SK-MEL-5 (cell line): Measurements from ENCODE around the gene SCFD2. TPM values are rescaled to one million over a fixed set of nuclear protein-coding genes. Genes with fewer than 3 reads are reported as not detected.
"Not testable (repeated sequence)": the region's sequence is repeated elsewhere in the genome, so short reads cannot be mapped to it uniquely, and the experiment has no call there.

Source experiments
- DNase-seq: peaks from one replicate; pipeline ENCODE4 v3.0.0-alpha.2; 2016; ENCODE audit warnings: low read depth, low spot score
- in situ Hi-C: cut with HindIII; loops from 2 replicates; pipeline ENCODE4 v1.10.0; 2016; ENCODE audit warnings: low sequenced_read_pairs, high pct_unique_total_duplicates, low pct_unique_long_range_greater_than_20kb
- polyA plus RNA-seq, 2 experiments: library from polyadenylated mRNA; depleted of rRNA; stranded (reverse); fragments of >200 nt; gene quantifications; 2 replicates each; pipeline ENCODE4 v1.2.3, GENCODE V29; 2015
- total RNA-seq: library from RNA; depleted of rRNA; stranded (reverse); fragments of >200 nt; shearing (Covaris generic); gene quantifications from 2 replicates; pipeline ENCODE4 v1.2.3, GENCODE V29; 2014; rRNA removed

SCFD2 gene
- 25.7 and 26.3 TPM in 2 replicates for total RNA-seq
- polyA plus RNA-seq (2015; cell fraction: cytosol; rRNA removed), result 16.4 and 22.3 TPM in 2 replicates
- 8.2 and 12.9 TPM in 2 replicates for polyA plus RNA-seq (2015; cell fraction: nucleus; rRNA removed)

- DNase-seq, result peak; percentile 96
- in situ Hi-C loops, result no loop called here
Measured at GRCh38 chr4:53365486-53366300, at the start of gene SCFD2. TSS of gene SCFD2 (minus strand) at chr4:53366061.

DNA sequence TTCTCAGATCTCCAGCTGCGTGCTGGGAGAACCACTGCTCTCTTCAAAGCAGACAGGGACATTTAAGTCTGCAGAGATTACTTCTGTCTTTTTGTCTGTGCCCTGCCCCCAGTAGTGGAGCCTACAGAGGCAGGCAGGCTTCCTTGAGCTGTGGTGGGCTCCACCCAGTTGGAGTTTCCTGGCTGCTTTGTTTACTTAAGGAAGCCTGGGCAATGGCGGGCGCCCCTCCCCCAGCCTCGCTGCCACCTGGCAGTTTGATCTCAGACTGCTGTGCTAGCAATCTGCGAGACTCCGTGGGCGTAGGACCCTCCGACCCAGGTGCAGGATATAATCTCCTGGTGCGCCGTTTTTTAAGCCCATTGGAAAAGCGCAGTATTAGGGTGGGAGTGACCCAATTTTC is 43.6 kb upstream of the SCFD2 start:
- in situ Hi-C loops, DNase-seq: not testable (repeated sequence)

- DNase-seq, result no peak
Measured at GRCh38 chr4:53380221-53380620, 14.4 kb upstream of the SCFD2 start.

DNA sequence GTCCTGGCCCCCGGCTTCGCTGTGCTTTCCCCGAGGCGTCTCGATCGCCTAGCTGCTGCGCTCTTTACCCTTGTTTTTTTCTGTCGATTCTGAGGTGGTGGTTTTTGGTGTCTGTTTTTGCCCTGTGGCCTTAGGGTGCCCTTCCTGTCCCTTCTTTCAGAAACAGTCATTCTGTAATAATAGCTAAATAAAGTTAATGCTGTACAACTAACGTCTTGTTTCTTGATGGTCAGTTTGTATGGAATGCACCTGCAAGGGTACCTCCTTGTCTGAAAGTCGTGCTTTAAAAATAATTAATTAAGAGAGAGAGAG is 12.3 kb upstream of the SCFD2 start:
- in situ Hi-C loops, result no loop called here
- no peak for DNase-seq

More at GRCh38 chr4:53380221-53380620, 14.4 kb upstream of the SCFD2 start:
- in situ Hi-C loops, result no loop called here

- peak; percentile 88 for DNase-seq
- in situ Hi-C loops, result no loop called here
Measured at GRCh38 chr4:53377319-53378170, 11.7 kb upstream of the SCFD2 start, which contains the start of gene FIP1L1. TSS of gene FIP1L1 (plus strand) at chr4:53377641. CDS start at chr4:53377839, 198 bp downstream.

GRCh38 chr4:53376900-53377299 is 11.0 kb upstream of the SCFD2 start:
- in situ Hi-C loops, result no loop called here
- no peak for DNase-seq

DNA sequence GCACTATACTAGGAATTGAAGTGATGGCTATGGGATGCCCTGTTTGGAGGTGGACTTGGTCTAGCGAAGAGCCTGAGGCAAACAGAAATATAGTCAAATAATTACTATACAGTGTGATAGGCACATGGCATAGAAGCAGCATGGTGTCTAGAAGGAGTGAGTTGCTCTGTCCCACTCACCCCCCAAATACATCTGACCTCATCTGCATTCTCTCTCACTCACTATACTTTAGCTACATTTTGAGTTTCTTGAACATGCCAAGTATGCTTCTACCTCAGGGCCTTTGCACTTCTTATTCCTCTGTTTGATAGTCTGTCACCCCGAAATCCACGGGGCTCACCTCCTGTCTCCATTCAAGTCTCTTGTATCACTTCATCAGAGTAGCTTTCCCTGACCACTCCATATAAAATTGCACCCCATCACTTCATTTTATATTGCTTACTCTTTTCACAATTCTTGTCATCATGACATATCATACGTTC is 9.0 kb upstream of the SCFD2 start:
- in situ Hi-C loops, result no loop called here
- DNase-seq, result no peak

- DNase-seq, result no peak
- in situ Hi-C loops, result no loop called here
Measured at GRCh38 chr4:53371843-53372521, 6.1 kb upstream of the SCFD2 start.

GRCh38 chr4:53371049-53371448 is 5.2 kb upstream of the SCFD2 start:
- no peak for DNase-seq
- in situ Hi-C loops, result no loop called here

DNA sequence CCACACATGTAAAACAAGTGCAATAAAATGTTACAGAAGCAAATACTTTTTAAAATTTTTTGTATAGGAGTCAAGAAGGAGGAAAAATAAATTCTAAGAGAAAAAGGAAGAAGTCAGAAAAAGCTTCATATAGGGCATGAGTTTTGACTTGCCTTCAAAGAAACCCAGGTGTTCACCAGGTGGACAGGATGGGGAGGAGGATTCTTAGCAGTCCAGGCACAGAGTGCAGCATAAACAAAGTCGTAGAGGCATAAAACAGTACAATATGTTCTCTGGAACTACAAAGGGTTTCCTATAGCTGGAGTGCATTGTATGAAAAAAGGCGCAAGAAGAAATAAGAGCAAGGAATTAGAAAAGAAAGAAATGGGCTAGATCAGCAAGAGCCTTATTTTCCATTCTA is 1.9 kb upstream of the SCFD2 start:
- no peak for DNase-seq
- in situ Hi-C loops, result no loop called here

- in situ Hi-C loops, result no loop called here
- no peak for DNase-seq
Measured at GRCh38 chr4:53366301-53366716, 448 bp upstream of the SCFD2 start.

- no peak for DNase-seq
Measured at GRCh38 chr4:53365121-53365485, 758 bp downstream of the SCFD2 start.

GRCh38 chr4:53364624-53365023 is 1.2 kb downstream of the SCFD2 start:
- no peak for DNase-seq
- in situ Hi-C loops, result no loop called here

More at GRCh38 chr4:53365121-53365485, 758 bp downstream of the SCFD2 start:
- in situ Hi-C loops, result no loop called here

GRCh38 chr4:53362093-53362492 is 3.8 kb downstream of the SCFD2 start:
- in situ Hi-C loops, result no loop called here
- no peak for DNase-seq

- no peak for DNase-seq
- in situ Hi-C loops, result no loop called here
Measured at GRCh38 chr4:53361451-53361850, 4.4 kb downstream of the SCFD2 start.

DNA sequence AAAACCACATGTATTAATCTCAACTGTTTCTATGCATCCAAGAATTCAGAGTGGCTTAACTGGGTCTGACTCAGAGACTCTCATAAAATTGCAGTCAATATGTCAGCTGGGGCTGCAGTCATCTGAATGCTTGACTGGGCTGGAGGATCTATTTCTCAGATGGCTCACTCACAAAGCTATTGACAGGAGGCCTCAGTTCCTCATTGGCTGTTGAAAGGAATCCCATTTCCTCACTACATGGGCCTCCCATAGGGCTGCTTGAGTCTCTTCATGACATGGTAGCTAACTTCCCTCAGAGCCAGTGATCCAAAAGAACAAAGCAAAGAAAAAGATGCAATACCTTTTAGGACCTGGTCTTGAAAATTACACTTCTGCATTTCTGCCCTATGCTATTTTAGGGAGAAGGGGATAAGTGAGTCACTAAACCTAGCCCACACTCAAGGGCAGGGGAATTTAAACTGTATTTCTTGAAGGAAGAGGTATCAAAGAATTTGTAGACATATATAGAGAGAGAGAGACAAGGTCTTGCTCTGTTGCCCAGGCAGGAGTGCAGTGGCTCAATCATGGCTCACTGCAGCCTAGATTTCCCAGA is 9.8 kb downstream of the SCFD2 start:
- DNase-seq, result no peak
- in situ Hi-C loops, result no loop called here

- in situ Hi-C loops, result no loop called here
- DNase-seq, result no peak
Measured at GRCh38 chr4:53354012-53354722, 11.7 kb downstream of the SCFD2 start.
